ENCODE measurements around the gene CLIC5.

Gene CLIC5

DNA sequence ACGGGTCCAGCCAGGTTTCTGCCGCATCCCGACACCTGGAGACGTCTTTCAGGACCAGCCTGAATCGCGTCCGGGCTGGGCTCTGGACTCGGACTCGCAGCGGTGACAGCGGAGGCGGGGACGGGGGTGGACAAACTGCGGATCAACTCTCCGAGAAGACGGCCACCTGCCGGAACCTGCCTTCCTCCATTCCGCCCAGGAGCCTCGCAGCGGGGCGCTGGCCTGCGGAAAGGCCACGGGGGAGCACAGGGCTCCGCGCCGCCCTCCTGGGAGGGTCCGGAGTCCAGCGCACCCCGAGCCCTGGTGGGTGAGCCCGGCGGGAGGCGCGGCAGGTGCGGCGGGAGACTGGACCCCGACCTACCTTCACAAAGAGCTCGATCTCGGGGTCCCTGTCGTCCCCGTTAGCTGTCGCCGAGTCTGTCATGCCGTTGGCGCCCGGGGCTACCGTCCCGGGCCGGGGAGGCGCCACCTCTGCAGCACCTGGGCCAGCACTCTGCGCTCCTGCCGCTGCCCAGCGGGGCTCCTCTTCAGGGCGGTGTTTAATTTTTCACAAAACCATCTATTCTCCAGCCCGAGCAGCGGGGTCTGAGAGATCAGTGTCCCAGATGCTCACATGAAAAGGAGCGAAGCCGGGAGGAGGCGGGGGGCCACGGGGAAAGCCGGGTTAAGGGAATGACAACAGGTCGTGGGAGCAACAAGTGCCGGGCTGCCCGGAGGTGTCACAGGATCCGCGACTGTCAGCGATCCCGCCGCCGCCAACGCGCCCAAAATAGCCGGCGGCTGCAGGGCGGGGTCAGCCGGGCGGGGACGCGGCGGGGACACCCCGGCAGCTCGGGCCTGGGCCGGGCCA, at the start of gene CLIC5:
Gene CLIC5 (minus strand): TSS at position 742 of the 850 bp plus-strand sequence. CDS start 318 bp downstream, at position 424.
- DNase-seq = no peak

DNA sequence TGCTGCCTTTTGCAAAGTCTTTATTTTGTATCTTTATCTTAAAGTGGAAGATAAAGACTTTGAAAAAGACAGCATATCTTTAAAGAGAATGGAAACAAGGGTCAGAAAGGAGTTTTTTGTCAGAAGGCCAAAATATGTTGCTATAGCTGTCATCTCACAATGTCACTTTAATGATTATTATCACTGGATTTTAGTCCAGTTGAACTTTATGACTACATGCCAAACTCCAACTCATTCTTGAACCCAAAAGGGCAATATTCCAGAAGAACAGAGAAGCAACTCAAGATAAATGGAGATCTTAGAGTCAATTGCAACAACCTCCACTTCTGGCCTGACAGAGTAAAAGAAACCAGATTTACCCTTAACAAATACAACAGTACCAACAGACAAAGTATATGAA, 47.3 kb upstream of the CLIC5 start:
- DNase-seq = no peak

DNA sequence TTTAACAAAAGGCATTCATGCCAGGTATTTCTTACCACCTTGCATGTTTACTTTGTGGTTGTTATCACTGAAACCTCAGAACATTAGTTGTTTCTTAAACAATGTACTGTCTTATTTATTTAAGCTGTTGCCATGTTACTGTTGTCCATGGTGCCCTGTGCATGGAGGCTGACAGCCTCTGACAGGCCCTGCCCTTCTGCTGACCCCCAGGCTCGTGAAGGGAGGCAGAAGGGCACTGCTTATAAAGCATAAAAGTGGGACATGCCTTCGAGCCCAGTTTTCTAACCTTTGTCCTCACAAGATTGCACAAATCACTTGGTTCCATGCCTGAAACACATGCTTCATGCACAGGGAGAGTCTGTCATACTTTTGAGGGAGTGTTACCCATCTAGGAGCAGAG, 46.7 kb upstream of the CLIC5 start:
- DNase-seq = no peak

DNA sequence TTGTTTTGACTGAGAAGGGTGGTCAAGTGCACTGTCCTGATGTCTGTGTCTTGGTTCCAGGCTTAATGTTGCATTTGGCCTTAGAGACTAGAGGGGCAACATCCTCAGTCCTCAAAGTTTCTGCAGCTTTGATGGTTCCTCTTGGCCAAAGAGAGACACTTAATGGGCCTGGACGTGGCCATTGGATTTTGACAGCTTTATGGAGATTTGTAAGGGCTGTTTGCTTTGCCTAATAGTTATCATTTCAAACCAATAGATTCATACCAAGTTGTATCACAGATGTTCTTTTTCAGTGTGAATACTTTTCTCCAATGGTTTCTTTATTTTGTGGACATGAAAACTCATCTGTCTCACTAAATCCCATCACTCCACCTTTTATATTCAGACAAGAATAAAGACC, 45.8 kb upstream of the CLIC5 start:
- DNase-seq = no peak

GRCh38 chr6:46059608-46060007, 43.9 kb upstream of the CLIC5 start:
- DNase-seq = no peak

DNA sequence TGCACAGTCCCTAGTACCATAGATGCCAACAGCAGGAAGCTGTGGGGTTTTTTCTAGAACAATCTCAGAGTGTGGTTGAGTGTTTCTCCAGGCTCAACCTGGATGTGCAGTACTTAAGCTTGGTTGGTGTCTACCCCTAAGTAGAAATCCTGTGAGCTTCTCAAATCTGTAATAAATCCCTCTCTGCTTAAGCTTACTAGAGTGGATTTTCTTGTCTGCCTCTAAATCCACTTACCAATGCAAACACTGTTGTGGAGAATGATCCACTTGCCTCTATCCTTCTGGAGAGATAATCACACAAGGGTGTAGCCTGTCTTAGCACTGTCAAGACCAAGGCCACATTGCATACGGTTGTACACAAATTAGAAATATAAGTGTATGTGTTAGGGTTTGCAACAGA, 43.3 kb upstream of the CLIC5 start:
- DNase-seq = no peak

- no peak for DNase-seq
Measured at GRCh38 chr6:46057792-46058191, 42.1 kb upstream of the CLIC5 start.

DNA sequence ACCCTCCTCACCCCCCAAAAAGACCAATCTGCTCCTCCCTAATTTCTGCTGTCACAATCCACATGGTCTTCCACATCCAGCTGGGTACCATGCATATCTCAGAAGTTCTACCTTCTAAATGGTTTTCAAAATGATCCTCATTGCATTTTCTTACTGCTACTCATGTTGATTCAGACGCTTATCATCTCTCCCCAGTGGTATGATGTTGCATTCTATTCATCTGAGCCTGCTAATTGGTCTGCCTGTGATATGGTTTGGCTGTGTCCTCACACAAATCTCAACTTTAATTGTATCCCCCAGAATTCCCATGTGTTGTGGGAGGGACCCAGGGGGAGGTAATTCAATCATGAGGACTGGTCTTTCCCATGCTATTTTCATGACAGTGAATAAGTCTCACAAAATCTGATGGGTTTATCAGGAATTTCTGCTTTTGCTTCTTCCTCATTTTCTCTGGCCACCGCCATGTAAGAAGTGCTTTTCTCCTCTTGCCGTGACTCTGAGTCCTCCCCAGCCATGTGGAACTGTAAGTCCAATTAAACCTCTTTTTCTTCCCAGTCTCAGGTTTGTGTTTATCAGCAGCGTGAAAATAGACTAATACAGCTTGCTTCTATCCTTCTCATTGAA, 41.4 kb upstream of the CLIC5 start:
- DNase-seq = no peak

- no peak for DNase-seq
Measured at GRCh38 chr6:46054516-46054915, 38.9 kb upstream of the CLIC5 start.

- DNase-seq = no peak
Measured at GRCh38 chr6:46053039-46053933, 37.6 kb upstream of the CLIC5 start.

- DNase-seq = no peak
Measured at GRCh38 chr6:46052479-46052878, 36.8 kb upstream of the CLIC5 start.

- DNase-seq = no peak
Measured at GRCh38 chr6:46051962-46052361, 36.3 kb upstream of the CLIC5 start.

- no peak for DNase-seq
Measured at GRCh38 chr6:46050845-46051405, 35.3 kb upstream of the CLIC5 start.

DNA sequence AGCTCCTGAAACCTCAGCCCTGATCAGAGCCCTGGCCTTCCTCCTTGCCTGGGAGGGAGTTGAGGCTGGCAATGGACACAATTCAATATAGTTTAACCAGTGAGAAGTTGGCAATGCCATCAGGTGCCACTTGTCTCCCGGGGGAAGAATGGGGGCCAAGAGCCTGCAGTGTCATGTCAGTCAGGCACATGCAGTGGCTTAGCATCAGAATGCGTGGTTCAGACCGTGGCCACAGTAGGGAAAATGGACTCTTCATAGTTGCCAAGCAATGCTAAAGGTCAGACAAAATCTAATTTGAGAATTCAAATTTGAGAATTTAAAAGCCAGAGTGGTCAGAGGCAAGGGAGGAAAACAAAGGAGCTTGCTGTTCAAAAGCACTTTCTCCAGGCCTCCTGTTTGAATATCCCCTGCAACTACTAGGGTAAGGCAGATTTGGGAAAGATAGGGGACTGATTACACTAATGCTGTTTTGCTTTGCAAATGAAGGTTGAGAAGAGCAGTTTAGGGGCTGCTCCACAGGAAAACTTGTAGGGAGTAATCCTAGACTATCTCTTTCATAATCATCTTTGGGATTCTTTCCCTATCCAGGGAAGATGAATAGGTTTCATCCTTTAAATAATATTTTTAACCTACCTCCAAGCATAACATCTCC, 33.1 kb upstream of the CLIC5 start:
- no peak for DNase-seq

GRCh38 chr6:46046558-46047174, 31.0 kb upstream of the CLIC5 start:
- DNase-seq = no peak

DNA sequence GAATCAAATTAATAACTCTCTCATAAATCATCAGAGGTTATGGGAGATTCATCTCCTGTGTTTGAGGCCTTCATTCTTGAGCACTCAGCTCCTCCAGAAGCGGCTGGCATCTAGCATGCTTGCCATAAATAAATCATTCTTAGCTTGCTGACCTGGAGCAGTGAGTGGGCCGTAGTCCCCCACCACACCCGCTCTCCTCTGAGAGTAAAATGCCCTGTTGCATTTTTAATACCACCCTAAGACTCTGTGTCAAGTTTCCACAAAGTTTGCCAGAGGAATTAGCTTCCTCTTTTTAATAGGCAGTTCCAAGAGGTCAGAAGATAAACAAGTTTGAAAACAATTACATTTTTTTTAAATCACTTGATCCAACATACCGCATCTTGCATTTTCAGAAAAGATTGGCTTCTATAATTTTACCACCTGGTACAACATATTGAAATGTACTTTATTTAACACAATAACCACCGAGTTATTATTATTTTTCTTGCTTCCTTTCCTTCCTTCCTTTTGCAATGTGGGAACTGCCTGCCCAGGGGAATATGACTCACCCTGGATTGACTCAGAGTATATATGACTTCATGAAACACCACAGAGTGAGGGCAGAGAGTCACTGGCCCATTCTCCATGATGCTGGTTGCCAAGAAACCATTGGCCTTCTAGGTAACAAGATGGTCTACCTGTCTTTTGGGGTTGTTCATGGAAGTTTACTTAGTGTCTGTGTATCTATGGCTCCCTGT, 29.4 kb upstream of the CLIC5 start:
- DNase-seq = no peak

- DNase-seq = no peak
Measured at GRCh38 chr6:46042355-46042999, 26.8 kb upstream of the CLIC5 start.

DNA sequence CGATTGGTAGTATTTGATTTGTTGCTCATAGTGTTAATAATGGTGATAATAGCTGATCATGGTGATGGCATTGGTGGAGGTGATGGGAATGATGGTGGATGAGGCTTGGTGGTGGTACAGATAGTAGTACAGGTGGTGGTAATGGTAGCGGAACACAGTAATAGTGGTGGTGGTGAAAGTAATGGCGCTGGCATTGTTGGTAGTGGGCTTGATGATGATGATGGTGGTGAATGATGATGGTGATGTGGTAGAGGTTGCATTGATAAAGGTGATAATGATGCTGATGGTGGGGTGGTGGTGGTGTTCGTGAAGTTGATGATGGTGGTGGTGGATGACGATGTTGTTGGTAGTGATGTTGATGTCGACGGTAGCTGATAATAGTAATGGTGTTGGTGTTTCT, 24.6 kb upstream of the CLIC5 start:
- no peak for DNase-seq

GRCh38 chr6:46039646-46040045, 24.0 kb upstream of the CLIC5 start:
- DNase-seq = no peak

DNA sequence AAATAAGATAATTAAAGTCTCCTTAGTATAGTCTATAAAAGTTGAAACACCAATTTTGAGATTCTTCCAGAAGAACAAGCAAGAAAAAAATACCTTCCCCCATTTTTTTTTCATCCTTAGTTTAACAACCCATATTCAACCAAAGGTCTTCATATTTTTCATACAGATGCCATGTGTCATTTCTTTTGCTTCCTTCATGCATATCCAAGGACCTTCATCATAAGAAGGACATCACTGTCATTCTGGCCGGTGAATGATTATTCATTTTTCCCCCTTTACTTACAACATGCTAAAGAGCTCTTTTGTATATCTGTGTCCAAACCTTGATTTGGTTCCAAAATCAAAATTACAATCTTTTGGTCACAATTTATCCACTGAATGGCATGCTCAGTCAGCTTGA, 21.3 kb upstream of the CLIC5 start:
- DNase-seq = no peak

DNA sequence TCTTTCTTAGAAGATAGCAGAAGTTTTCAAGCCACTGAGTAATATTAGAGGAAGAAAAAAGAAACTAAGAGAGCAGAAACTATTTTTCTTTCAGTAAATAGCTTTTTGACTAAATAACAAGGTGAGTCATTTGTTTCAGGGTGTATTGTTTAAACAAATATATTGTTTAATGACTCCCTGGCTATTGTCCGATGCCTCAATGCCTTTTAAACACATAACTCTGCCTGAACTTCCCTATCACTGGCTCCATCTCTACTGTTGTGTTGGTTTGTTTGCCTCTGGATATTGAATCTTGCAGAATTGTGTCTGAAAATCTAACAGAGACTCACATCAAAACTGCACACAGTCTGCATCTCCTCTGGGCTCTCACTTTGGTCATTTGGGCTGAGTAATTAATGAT, 19.6 kb upstream of the CLIC5 start:
- no peak for DNase-seq

All from SIG-M5 (cell line).